GM12865 (cell line): Measurements from ENCODE around the gene AK4.
A peak's percentile ranks its signal among the peaks of the same experiment; 100 is the strongest.

Source experiments
- DNase-seq: peaks from one replicate; pipeline ENCODE4 v3.0.0; 2010; ENCODE audit warnings: low read depth
- H3K4me3 ChIP-seq: 2 replicates; pipeline ENCODE4 v1.5.1; 2011; ENCODE audit warnings: mild to moderate bottlenecking, low read depth, low read length, control low read depth
- TF ChIP-seq, protein P1 (sequence below): IDR thresholded peaks from 2 replicates; pipeline ENCODE4 v1.5.1; 2011; ENCODE audit warnings: low read length, control low read depth, low read depth, inconsistent platforms; ENCODE audit not compliant: insufficient read depth; ENCODE audit errors: missing control alignments

Gene AK4

DNA sequence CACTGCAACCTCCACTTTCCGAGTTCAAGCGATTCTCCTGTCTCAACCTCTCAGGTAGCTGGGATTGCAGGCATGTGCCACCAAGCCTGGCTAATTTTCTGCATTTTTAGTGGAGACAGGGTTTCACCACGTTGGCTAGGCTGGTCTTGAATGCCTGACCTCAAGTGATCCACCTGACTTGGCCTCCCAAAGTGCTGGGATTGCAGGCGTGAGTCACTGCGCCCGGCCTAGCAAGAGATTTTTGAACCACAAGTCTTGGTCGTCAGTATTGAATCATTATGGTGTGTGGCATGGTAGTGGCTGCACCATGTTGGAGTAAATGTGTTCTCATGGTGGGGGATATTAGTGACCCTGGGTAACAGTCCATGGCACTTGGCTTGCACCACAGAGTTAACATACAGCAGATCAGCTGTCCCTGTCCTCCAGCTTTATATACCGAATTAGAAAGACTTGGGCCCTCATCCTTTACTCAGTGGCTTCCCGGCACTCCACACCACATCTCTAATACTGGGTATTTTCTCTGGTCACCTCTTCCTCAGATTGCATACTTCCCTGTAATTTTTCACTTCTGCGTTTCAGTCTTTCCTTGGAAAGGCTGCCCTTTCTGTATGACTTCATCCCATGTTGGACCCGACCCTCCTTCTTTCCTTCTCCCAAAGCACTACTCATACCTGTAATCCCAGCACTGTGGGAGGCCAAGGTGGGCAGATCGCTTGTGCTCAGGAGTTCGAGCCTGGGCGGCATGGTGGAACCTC is 25.1 kb downstream of the AK4 start:
- no peak overlapping the region for H3K4me3 ChIP-seq
- TF ChIP-seq, protein P1, sequence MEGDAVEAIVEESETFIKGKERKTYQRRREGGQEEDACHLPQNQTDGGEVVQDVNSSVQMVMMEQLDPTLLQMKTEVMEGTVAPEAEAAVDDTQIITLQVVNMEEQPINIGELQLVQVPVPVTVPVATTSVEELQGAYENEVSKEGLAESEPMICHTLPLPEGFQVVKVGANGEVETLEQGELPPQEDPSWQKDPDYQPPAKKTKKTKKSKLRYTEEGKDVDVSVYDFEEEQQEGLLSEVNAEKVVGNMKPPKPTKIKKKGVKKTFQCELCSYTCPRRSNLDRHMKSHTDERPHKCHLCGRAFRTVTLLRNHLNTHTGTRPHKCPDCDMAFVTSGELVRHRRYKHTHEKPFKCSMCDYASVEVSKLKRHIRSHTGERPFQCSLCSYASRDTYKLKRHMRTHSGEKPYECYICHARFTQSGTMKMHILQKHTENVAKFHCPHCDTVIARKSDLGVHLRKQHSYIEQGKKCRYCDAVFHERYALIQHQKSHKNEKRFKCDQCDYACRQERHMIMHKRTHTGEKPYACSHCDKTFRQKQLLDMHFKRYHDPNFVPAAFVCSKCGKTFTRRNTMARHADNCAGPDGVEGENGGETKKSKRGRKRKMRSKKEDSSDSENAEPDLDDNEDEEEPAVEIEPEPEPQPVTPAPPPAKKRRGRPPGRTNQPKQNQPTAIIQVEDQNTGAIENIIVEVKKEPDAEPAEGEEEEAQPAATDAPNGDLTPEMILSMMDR = no peak
- DNase-seq = no peak

DNA sequence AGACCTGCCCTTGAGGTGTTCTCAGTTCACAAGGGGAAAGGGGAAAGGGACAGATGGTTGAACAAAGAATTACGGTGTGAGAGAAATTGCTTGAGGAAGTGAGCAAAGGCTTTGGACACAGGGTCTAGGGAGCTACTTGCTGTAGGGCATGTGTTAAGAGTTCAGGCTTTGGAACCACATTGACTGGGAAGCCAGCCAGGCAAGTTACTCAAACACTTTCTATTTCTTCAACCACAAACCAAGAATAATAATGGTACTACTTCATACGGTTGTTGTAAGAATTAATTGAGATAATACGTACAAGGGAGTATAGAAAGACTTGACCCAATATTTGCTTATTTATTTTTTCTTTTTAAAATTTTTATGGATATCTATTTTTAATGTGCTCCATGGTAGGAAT is 26.6 kb downstream of the AK4 start:
- TF ChIP-seq, protein P1 = no peak
- no peak overlapping the region for H3K4me3 ChIP-seq
- peak; percentile 87 for DNase-seq

DNA sequence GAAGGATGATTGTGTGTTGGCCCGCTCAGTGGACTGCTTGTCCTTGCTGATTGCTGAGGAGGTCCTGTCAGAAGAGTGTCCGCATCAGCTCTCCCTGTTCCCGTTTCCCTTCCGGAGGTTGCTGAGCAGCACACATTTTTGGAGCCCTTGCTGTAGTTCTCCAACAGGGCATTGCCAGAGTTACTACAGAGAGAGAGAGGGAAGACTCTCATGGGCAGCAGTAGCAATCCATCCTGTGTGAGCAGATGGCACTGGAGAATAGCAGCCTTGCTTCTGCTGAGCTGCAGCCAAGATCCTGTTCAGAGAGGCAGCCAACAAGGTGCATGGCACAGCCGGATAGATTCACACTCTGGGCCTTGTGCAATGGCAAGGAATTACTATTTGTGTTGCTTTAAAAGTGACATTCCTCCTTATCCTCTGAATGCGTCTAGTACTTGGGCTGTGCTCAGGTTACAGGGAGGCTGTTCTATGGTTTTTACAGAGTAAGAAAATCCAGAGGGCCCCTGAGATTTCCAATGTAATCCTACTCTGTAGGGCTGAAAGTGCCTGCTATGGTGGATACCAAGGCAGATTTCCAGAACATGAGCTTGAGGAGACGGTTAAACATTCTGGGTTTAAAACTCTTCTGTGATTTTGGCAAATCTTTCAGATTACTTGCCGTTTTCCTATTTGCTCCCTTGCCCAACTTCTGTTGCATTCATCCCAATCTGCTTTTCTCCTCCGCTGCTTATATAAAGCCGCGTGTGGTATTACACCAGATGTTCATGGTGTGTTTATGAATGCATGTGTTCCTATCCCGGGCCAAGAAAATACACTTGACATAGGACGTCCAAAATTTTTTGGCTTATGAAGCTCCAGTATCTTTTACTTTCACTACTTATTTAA is 27.4 kb downstream of the AK4 start:
- TF ChIP-seq, protein P1 = no peak
- DNase-seq = no peak
- no peak overlapping the region for H3K4me3 ChIP-seq

- DNase-seq = no peak
These were observed 28.1 kb downstream of the AK4 start for GRCh38 chr1:65176056-65176450.

GRCh38 chr1:65176591-65176990 is 28.6 kb downstream of the AK4 start:
- DNase-seq = no peak
- no peak overlapping the region for H3K4me3 ChIP-seq
- TF ChIP-seq, protein P1 = no peak

More at GRCh38 chr1:65176056-65176450, 28.1 kb downstream of the AK4 start:
- TF ChIP-seq, protein P1 = no peak
- no peak overlapping the region for H3K4me3 ChIP-seq

- DNase-seq = no peak
- H3K4me3 ChIP-seq = no peak overlapping the region
- TF ChIP-seq, protein P1 = no peak
These were observed 29.5 kb downstream of the AK4 start for GRCh38 chr1:65177457-65177856.

DNA sequence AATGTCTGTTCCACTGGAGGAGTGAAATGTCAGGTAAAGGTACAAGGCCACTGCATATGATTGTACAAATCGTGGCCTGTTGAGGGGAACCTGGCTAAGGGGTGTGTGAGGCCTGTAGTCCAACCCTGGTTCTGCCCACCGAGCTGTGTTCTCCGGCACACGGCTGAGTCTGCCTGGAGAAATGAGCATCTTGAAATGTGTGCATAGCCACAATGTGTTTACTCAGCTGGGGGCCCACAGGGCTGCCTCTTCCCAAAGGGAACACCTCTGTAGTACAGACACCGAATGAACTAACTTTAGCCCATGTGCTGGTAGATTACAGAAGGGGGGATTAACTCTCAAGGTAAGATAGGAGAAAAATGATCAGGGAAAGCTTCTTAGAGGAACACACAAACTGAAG is 30.2 kb downstream of the AK4 start:
- DNase-seq = no peak
- TF ChIP-seq, protein P1 = no peak
- no peak overlapping the region for H3K4me3 ChIP-seq
